ENCODE data around the gene PYCARD.

PYCARD gene

DNA sequence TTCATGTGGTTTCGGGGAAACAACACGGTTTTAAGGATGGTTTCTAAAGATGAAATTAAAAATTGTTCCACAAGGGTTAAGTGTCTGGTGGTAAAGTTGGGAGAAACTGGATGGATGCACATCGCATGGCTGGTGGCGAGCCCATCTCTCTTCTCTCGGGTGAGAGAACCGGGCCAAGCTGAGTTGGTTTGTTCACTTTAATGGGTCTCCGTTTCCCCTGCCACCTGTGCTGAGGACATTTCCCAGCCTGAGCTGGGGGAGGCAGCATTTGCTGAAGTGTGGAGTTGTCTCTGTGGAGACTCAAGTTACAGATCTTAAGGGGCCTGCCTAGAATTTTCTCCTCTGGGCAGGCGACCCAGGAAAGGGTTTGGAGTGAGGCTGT lies 14.8 kb downstream of the PYCARD start:
- no peaks in the 10 kb centered on the region for H3K4me1 ChIP-seq (ENCODE audit: insufficient read depth, low read length)
- H3K9me3 ChIP-seq (ENCODE audit: insufficient read depth, low read depth, low read length): no peaks in the 10 kb centered on the region
- H3K9ac ChIP-seq (ENCODE audit: low read depth, low read length): no peak overlapping the region
- H3K4me3 ChIP-seq (ENCODE audit: low read length): no peak overlapping the region
- H3K27ac ChIP-seq (ENCODE audit: low read length): no peak overlapping the region
- no peaks in the 10 kb centered on the region for H3K27me3 ChIP-seq (ENCODE audit: insufficient read depth, low read length)
- H3K36me3 ChIP-seq (ENCODE audit: insufficient read depth, low read depth, low read length): peaks cover 100% of the 10 kb centered on the region

DNA sequence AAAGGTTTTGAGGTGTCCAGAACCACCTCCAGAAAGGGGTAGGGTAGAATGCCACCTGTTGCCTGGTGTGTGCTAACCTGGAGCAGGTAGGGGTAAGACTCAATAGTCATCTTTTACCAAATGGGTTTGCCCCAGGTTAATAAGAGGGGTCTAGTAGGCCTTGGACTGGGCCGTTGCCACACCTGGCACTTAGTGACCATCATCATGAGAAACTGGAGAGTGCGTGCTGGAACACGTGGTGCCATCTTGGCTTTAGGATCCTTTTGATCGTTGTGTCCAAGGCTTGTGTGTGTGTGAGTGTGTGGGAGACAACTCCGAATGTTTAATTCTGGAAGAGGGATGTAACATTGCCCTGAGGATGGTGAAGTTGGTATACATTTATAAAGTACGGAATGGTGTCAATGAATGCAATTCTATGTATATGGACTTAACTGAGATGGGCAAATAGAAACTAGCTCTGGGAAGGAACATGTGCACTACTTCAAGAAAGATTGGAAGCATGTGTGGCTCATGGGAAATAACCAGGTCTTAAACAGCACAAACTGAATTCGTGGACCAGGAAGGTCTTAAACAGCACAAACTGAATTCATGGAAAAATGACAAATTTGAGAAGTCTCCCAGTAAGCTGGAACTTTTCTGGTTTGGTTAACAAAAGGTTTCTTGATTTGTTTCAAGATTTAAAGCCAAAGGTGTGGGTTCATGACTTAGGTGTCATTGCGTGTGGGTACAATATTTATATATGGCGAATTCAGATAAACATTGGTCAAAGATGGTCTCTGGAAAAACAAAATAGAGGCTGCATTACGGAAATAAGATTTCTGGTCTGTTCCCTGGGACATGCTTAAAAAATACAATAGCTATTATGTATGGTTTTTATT lies 15.4 kb downstream of the PYCARD start:
- Histone ChIP-seq H3K4me1 (ENCODE audit: insufficient read depth, low read length) (peaks cover 3% of the 10 kb centered on the region; the same call in 1 of the 2 replicates), H3K9me3 (ENCODE audit: insufficient read depth, low read depth, low read length) (no peaks in the 10 kb centered on the region), H3K36me3 (ENCODE audit: insufficient read depth, low read depth, low read length) (peaks cover 100% of the 10 kb centered on the region), H3K4me3 (ENCODE audit: low read length) (no peak overlapping the region), H3K27me3 (ENCODE audit: insufficient read depth, low read length) (no peaks in the 10 kb centered on the region), H3K27ac (ENCODE audit: low read length) (no peak overlapping the region), H3K9ac (ENCODE audit: low read depth, low read length) (no peak overlapping the region)

DNA sequence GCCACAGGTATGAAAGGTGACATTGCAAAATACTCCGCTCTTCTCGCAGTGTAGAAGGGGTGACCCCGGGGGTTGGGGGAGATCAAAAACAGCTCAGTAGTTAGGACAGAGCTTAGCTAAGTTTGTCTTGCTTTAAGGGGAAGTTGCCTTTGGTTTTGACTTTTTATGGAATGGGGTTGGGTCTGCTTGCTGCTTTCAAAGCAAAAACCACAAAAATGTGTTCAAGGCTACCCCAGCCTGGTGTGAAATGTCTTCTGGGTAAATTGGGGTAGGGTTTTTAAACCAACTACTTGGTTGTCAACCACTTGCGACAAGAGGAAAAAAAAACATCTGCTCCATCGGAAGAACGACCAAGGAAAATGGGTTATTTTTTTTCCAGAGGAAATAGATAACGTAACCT lies 16.4 kb downstream of the PYCARD start:
- Histone ChIP-seq H3K27me3 (ENCODE audit: insufficient read depth, low read length) (no peaks in the 10 kb centered on the region), H3K9ac (ENCODE audit: low read depth, low read length) (no peak overlapping the region), H3K36me3 (ENCODE audit: insufficient read depth, low read depth, low read length) (peaks cover 100% of the 10 kb centered on the region), H3K4me3 (ENCODE audit: low read length) (no peak overlapping the region), H3K4me1 (ENCODE audit: insufficient read depth, low read length) (peaks cover 3% of the 10 kb centered on the region; the same call in 1 of the 2 replicates), H3K27ac (ENCODE audit: low read length) (no peak overlapping the region), H3K9me3 (ENCODE audit: insufficient read depth, low read depth, low read length) (no peaks in the 10 kb centered on the region)

- Histone ChIP-seq H3K27ac (ENCODE audit: low read length) (no peak overlapping the region), H3K9me3 (ENCODE audit: insufficient read depth, low read depth, low read length) (no peaks in the 10 kb centered on the region), H3K4me3 (ENCODE audit: low read length) (no peak overlapping the region), H3K9ac (ENCODE audit: low read depth, low read length) (no peak overlapping the region), H3K36me3 (ENCODE audit: insufficient read depth, low read depth, low read length) (peaks cover 94% of the 10 kb centered on the region), H3K27me3 (ENCODE audit: insufficient read depth, low read length) (no peaks in the 10 kb centered on the region), H3K4me1 (ENCODE audit: insufficient read depth, low read length) (peaks cover 3% of the 10 kb centered on the region; the same call in 1 of the 2 replicates)
These were observed 17.2 kb downstream of the PYCARD start for GRCh38 chr16:31185339-31185738.

GRCh38 chr16:31184888-31185287 lies 17.7 kb downstream of the PYCARD start:
- H3K9me3 ChIP-seq (ENCODE audit: insufficient read depth, low read depth, low read length): no peaks in the 10 kb centered on the region
- H3K36me3 ChIP-seq (ENCODE audit: insufficient read depth, low read depth, low read length): peaks cover 89% of the 10 kb centered on the region
- no peaks in the 10 kb centered on the region for H3K27me3 ChIP-seq (ENCODE audit: insufficient read depth, low read length)
- peaks cover 3% of the 10 kb centered on the region; the same call in 1 of the 2 replicates for H3K4me1 ChIP-seq (ENCODE audit: insufficient read depth, low read length)
- H3K27ac ChIP-seq (ENCODE audit: low read length): no peak overlapping the region
- H3K4me3 ChIP-seq (ENCODE audit: low read length): no peak overlapping the region
- no peak overlapping the region for H3K9ac ChIP-seq (ENCODE audit: low read depth, low read length)

DNA sequence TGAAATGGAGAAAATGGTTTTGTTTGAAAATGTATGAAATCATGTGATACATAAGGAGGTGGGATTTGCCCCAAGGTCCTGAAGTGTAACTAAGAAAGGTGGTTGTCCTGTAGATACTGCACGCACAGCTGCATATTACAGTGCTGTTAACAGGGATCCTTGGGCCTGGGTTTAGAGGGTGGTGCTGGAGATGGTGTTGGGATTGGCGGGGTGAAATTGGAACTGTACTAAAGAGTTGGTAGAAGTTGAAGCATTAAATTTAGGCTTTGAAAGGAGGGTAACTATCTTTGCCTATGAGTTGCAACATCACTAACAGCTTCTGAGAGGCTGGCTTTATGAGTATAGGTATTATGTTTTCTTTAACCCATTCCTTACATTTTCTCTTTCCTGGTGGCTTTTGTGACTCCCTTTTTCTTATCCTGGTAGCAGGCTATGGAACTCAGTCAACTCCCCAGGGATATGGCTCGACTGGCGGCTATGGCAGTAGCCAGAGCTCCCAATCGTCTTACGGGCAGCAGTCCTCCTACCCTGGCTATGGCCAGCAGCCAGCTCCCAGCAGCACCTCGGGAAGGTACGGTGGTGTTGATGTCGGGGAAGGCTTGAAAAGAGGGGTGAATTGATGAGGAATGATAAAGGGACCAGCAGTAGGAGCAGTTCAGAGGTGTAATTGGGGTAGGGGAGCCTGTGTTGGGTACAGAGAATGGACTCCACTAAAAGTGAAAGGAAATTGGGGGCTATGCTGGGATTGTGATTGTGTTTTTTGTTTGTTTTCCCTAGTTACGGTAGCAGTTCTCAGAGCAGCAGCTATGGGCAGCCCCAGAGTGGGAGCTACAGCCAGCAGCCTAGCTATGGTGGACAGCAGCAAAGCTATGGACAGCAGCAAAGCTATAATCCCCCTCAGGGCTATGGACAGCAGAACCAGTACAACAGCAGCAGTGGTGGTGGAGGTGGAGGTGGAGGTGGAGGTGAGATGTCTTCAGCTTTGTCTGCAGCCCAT lies 18.8 kb downstream of the PYCARD start:
- H3K4me3 ChIP-seq (ENCODE audit: low read length): peak overlapping the region; percentile 100; the same call in 1 of the 2 replicates
- H3K9ac ChIP-seq (ENCODE audit: low read depth, low read length): no peak overlapping the region
- no peaks in the 10 kb centered on the region for H3K9me3 ChIP-seq (ENCODE audit: insufficient read depth, low read depth, low read length)
- peaks cover 7% of the 10 kb centered on the region for H3K4me1 ChIP-seq (ENCODE audit: insufficient read depth, low read length)
- no peak overlapping the region for H3K27ac ChIP-seq (ENCODE audit: low read length)
- H3K27me3 ChIP-seq (ENCODE audit: insufficient read depth, low read length): no peaks in the 10 kb centered on the region
- H3K36me3 ChIP-seq (ENCODE audit: insufficient read depth, low read depth, low read length): peaks cover 78% of the 10 kb centered on the region

- Histone ChIP-seq H3K27me3 (ENCODE audit: insufficient read depth, low read length) (no peaks in the 10 kb centered on the region), H3K27ac (ENCODE audit: low read length) (no peak overlapping the region), H3K9ac (ENCODE audit: low read depth, low read length) (peak overlapping the region; percentile 99), H3K36me3 (ENCODE audit: insufficient read depth, low read depth, low read length) (peaks cover 64% of the 10 kb centered on the region), H3K4me1 (ENCODE audit: insufficient read depth, low read length) (peaks cover 7% of the 10 kb centered on the region), H3K4me3 (ENCODE audit: low read length) (peak overlapping the region; percentile 100), H3K9me3 (ENCODE audit: insufficient read depth, low read depth, low read length) (no peaks in the 10 kb centered on the region)
These were observed 20.2 kb downstream of the PYCARD start for GRCh38 chr16:31182391-31182790.

DNA sequence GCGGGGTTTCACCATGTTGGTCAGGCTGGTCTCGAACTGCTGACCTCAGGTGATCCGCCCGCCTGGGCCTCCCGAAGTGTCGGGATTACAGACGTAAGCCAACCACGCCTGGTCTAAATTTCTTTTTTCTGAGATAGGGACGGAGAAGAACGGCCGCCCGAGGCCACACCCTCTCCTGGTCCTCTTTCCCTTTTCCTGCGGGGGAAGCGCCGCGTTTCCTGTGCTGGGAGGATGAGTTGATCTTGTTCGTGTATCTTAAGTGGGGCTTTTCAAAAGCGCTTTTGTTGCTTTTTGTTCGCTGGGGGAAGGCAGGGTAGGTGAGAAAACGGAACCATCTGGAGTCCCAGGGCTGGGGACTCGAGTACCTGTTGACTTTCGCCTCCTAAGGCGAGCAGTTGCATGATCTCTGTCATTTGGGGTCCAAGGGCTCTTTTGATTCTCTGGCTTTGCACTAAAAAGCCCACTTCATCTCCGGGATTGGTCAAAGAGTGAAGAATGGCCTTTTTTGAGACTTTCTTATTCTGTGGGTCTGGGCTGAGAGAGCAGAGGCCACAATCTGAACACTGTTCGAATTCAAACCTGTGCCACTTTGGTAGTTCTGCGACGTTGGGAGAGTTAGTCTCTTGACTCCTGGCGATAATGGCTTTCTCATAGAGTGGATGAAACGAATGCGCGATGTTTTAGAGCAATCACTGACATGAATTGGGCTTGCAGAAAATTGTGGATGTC lies 21.3 kb downstream of the PYCARD start:
- Histone ChIP-seq H3K36me3 (ENCODE audit: insufficient read depth, low read depth, low read length) (peaks cover 53% of the 10 kb centered on the region), H3K4me1 (ENCODE audit: insufficient read depth, low read length) (peaks cover 7% of the 10 kb centered on the region), H3K9me3 (ENCODE audit: insufficient read depth, low read depth, low read length) (no peaks in the 10 kb centered on the region)

GRCh38 chr16:31179747-31180459 lies 22.7 kb downstream of the PYCARD start, which contains the start of gene FUS:
Gene FUS (plus strand): TSS chr16:31180139. CDS start chr16:31180215, 76 bp downstream.
- peaks cover 39% of the 10 kb centered on the region for H3K36me3 ChIP-seq (ENCODE audit: insufficient read depth, low read depth, low read length)
- peaks cover 7% of the 10 kb centered on the region for H3K4me1 ChIP-seq (ENCODE audit: insufficient read depth, low read length)
- H3K9ac ChIP-seq (ENCODE audit: low read depth, low read length): peak within 1 kb of the TSS; percentile 99

More for the DNA sequence above, 21.3 kb downstream of the PYCARD start:
- Histone ChIP-seq H3K27me3 (ENCODE audit: insufficient read depth, low read length) (no peaks in the 10 kb centered on the region), H3K4me3 (ENCODE audit: low read length) (peak overlapping the region; percentile 100), H3K9ac (ENCODE audit: low read depth, low read length) (peak overlapping the region; percentile 99), H3K27ac (ENCODE audit: low read length) (no peak overlapping the region)

DNA sequence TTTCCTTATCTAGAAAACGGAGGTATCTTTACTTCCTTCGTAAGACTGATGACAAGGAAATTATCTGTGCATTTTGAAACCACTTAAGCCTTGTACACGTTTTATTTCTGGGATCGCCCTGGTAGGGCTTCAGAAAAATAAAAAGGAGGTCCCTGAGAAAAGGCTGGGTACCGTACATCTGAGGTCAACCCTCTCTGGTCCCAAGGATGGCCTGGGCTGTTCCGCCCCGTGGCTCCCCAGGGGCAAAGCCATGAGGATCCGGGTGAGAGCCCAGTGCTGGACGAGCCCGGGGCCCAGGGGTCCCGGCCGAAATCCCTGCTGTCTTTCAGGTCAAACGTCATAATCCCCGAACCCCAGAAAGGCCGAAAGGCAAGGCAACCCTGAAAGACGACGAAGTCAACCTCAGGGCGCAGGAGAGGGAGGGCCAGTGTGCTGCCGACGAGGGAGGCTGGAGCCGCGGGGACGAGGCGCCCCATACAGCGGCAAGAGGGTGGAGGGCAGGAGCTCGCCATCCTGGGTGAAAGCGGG lies 23.3 kb downstream of the PYCARD start:
- H3K9me3 ChIP-seq (ENCODE audit: insufficient read depth, low read depth, low read length): no peaks in the 10 kb centered on the region
- H3K9ac ChIP-seq (ENCODE audit: low read depth, low read length): peak overlapping the region; percentile 99; the same call in 1 of the 2 replicates
- no peaks in the 10 kb centered on the region for H3K27me3 ChIP-seq (ENCODE audit: insufficient read depth, low read length)
- peaks cover 33% of the 10 kb centered on the region for H3K36me3 ChIP-seq (ENCODE audit: insufficient read depth, low read depth, low read length)
- peak overlapping the region; percentile 100 for H3K27ac ChIP-seq (ENCODE audit: low read length)
- H3K4me1 ChIP-seq (ENCODE audit: insufficient read depth, low read length): peaks cover 7% of the 10 kb centered on the region
- peak overlapping the region; percentile 100 for H3K4me3 ChIP-seq (ENCODE audit: low read length)

More at GRCh38 chr16:31179747-31180459, 22.7 kb downstream of the PYCARD start, which contains the start of gene FUS:
- H3K4me3 ChIP-seq (ENCODE audit: low read length): peak within 1 kb of the TSS; percentile 100
- H3K27ac ChIP-seq (ENCODE audit: low read length): peak within 1 kb of the TSS; percentile 100
- no peaks in the 10 kb centered on the region for H3K9me3 ChIP-seq (ENCODE audit: insufficient read depth, low read depth, low read length)
- no peaks in the 10 kb centered on the region for H3K27me3 ChIP-seq (ENCODE audit: insufficient read depth, low read length)

Data from iPS-20b (cell line).